Activated B cell treated with CpG ODN at 0.5 μM for 24 hours (primary cell): ENCODE measurements around the gene CSNK2A1. TPM values are rescaled to one million over a fixed set of nuclear protein-coding genes. Genes with fewer than 3 reads are reported as not detected.

ENCODE experiments used
- ATAC-seq: fragments of 200-7000 bp; cut with Tn5 transposase; one replicate; pipeline ENCODE4 v1.10.0; 2021; ENCODE audit warnings: low read depth, mild to moderate bottlenecking, moderate library complexity
- CTCF ChIA-PET: fragments of 350-600 bp; sonication (Branson Sonifier 250); formaldehyde crosslinking; loops from one replicate; lab custom pipeline; 2021; ENCODE audit warnings: antibody characterized with exemption; lab: Charles Lee
- POLR2A ChIA-PET: fragments of 350-600 bp; sonication (Branson Sonifier 250); formaldehyde crosslinking; loops from one replicate; lab custom pipeline; 2021; ENCODE audit warnings: antibody characterized with exemption; lab: Charles Lee
- DNase-seq: peaks from one replicate; pipeline ENCODE4 v3.0.0; 2022
- H3K27ac Mint-ChIP-seq: one replicate; pipeline ENCODE4 v1.8.0; 2020; ENCODE audit warnings: mixed read lengths
- H3K27me3 Mint-ChIP-seq: one replicate; pipeline ENCODE4 v1.8.0; 2021; ENCODE audit warnings: mixed read lengths
- H3K36me3 Mint-ChIP-seq: one replicate; pipeline ENCODE4 v1.8.0; 2021; ENCODE audit warnings: low read depth, mixed read lengths
- H3K4me1 Mint-ChIP-seq: one replicate; pipeline ENCODE4 v1.8.0; 2021; ENCODE audit warnings: mixed read lengths
- H3K4me3 Mint-ChIP-seq: one replicate; pipeline ENCODE4 v1.8.0; 2020; ENCODE audit warnings: mild to moderate bottlenecking, mixed read lengths
- H3K9me3 Mint-ChIP-seq: one replicate; pipeline ENCODE4 v1.8.0; 2020; ENCODE audit warnings: mixed read lengths
- intact Hi-C: fragments of 100-400 bp; cut with micrococcal nuclease; formaldehyde crosslinking; loops from one replicate; pipeline ENCODE4 v1.15.1; 2024
- total RNA-seq: library from RNA; stranded (reverse); gene quantifications from 2 replicates; pipeline ENCODE4 v1.2.3, GENCODE V29; 2022
- TF ChIP-seq, protein P1 (sequence below): fragments of 200-600 bp; IDR thresholded peaks from one replicate; pipeline ENCODE4 v1.8.0; 2022; ENCODE audit warnings: antibody characterized with exemption, mild to moderate bottlenecking

Gene CSNK2A1
- total RNA-seq, 1 donor from 2014 or later: 140 TPM

DNA sequence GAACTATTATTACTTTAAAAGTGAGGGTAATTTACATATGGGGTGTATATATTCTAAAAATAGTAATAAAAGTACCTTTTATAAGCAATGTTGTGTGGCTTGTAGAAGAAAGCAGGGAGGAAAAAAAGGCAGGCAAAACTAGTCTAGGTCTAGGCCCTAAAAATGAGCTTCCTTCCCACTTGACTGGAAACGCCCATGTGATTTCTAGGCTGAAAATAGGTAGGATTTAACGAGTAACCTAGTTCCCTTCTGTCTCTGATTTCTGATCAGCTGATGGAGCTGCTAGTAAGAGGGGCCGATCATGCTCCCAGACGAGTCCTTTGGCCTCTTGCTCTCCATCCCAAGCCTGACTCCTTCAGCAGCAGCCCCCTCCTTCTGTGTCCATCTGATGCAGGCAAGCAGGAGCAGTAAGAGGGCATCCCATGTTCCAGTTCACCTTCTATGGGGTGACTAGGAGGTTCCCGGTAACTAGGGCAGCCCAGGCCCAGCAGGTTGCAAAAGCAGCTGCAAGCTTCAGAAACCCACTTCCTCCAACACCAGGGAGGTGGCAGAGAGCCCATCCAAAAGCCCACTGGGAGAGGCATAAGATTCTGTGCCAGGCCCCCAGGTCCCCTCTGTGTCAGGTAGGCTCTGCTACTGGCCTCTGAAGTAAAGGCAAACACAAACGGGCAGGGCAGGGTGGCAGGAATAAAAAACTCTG lies 105.7 kb downstream of the CSNK2A1 start:
- Mint-ChIP-seq H3K4me1 (peaks cover 58% of the 10 kb centered on the region), H3K9me3 (no peaks in the 10 kb centered on the region), H3K27me3 (no peaks in the 10 kb centered on the region), H3K27ac (peak overlapping the region; percentile 82), H3K36me3 (peaks cover 75% of the 10 kb centered on the region), H3K4me3 (peak overlapping the region; percentile 67)
- TF ChIP-seq, protein P1, sequence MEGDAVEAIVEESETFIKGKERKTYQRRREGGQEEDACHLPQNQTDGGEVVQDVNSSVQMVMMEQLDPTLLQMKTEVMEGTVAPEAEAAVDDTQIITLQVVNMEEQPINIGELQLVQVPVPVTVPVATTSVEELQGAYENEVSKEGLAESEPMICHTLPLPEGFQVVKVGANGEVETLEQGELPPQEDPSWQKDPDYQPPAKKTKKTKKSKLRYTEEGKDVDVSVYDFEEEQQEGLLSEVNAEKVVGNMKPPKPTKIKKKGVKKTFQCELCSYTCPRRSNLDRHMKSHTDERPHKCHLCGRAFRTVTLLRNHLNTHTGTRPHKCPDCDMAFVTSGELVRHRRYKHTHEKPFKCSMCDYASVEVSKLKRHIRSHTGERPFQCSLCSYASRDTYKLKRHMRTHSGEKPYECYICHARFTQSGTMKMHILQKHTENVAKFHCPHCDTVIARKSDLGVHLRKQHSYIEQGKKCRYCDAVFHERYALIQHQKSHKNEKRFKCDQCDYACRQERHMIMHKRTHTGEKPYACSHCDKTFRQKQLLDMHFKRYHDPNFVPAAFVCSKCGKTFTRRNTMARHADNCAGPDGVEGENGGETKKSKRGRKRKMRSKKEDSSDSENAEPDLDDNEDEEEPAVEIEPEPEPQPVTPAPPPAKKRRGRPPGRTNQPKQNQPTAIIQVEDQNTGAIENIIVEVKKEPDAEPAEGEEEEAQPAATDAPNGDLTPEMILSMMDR: no peak
- POLR2A ChIA-PET: interaction anchor here (0.6 kb wide), 2 partner anchors 40 to 81 kb away, joined by 5 read pairs; no protein-coding TSS in a partner anchor
- no peak for ATAC-seq
- intact Hi-C loops: loop anchor here (2.0 kb wide), 2 partner anchors 25 to 57 kb away; partner anchors contain the start of genes TBC1D20 and TRIB3
- CTCF ChIA-PET: interaction anchor here (0.8 to 1.0 kb wide), 2 partner anchors 25 to 26 kb away, joined by 3 read pairs; no protein-coding TSS in a partner anchor
- no peak for DNase-seq

DNA sequence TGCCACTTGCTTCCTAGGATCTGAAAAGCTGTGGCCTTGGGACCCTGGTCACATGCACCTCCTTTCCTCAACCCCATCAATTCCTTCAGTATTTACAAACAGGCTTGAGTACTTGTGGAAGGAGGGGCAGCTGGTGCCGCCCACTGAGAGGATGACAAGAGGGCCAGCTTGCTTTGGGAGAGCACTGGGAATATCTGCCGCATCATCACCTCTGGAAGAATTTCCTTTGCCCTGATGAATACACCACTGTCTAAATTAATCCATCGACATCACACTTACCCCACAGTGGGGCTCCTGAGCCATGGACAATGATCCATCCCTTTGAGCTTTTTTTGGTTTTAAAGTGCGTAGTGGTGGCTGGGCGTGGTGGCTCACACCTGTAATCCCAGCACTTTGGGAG lies 107.1 kb downstream of the CSNK2A1 start:
- ATAC-seq (no peak), DNase-seq (no peak)
- no peaks in the 10 kb centered on the region for H3K9me3 Mint-ChIP-seq
- H3K27ac Mint-ChIP-seq: no peak overlapping the region
- no peak overlapping the region for H3K4me3 Mint-ChIP-seq
- peaks cover 64% of the 10 kb centered on the region for H3K4me1 Mint-ChIP-seq
- no peaks in the 10 kb centered on the region for H3K27me3 Mint-ChIP-seq
- intact Hi-C loops: no loop called here
- TF ChIP-seq, protein P1: no peak
- CTCF ChIA-PET: no interaction called here
- POLR2A ChIA-PET: no interaction called here
- H3K36me3 Mint-ChIP-seq: peaks cover 65% of the 10 kb centered on the region

DNA sequence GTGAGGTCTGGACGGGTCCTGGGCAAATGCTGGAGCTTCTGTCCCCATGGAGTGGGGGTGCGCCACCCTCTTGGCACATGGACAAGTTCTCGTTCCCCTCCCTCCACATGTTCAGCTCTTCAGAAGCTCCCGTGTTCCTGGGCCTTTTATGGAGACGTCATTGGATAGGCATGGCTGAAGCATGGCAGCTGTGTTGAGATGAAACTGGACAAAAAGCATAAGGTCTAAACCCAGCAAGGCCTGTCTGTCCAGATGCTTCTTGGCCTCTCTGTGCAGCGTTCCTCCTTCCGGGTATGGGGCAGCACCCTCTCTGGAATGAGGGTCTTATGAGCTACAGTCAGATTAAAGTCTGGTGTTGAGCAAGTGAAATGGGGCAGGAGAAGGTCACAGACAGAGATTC lies 108.0 kb downstream of the CSNK2A1 start:
- H3K4me3 Mint-ChIP-seq: no peak overlapping the region
- H3K9me3 Mint-ChIP-seq: no peaks in the 10 kb centered on the region
- H3K27ac Mint-ChIP-seq: no peak overlapping the region
- peaks cover 64% of the 10 kb centered on the region for H3K4me1 Mint-ChIP-seq
- POLR2A ChIA-PET: interaction anchor here (0.5 to 0.6 kb wide), 2 partner anchors 55 to 58 kb away, joined by 4 read pairs; partner anchors contain the start of gene TRIB3
- ATAC-seq: no peak
- intact Hi-C loops: no loop called here
- CTCF ChIA-PET: no interaction called here
- peaks cover 65% of the 10 kb centered on the region for H3K36me3 Mint-ChIP-seq
- no peak for DNase-seq
- TF ChIP-seq, protein P1: no peak
- no peaks in the 10 kb centered on the region for H3K27me3 Mint-ChIP-seq

DNA sequence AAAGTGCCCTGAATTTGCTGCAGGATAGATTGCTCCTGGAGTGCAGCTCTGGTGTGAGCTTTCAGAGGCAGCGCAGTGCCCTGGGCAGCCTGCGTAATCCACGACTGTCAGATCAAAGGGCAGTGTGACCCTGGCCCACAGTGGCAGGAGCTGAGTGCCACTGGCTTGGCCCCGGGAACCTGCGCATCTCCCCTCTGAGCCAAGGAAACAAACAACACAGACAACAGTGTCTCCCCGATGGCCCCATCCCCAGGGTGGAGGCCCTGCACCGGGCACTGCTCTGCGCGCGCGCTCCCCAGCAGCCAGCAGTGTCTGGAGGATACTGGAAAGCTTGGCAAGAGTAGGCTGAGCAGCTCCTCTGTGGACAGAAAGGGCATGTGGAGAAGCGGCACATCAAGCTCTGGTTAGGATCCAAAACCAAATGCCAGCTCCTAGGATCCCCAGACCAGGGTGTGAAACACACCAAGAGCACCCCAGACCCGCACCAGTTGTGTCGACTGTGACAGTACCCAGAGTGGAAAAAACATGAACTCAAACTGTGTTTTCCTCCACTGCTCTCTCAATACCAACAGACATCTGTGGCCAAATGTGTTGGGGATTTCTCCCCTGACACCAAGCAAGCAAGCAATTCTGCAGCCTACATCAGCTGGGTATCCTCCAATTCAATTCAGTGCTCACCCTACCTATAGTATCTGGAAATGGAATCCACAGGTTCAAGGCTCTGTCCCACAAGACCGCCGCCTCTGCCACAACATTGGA lies 108.8 kb downstream of the CSNK2A1 start:
- Mint-ChIP-seq H3K9me3 (no peaks in the 10 kb centered on the region), H3K27ac (peak overlapping the region; percentile 94), H3K36me3 (peaks cover 65% of the 10 kb centered on the region), H3K4me3 (no peak overlapping the region), H3K4me1 (peaks cover 62% of the 10 kb centered on the region), H3K27me3 (no peaks in the 10 kb centered on the region)
- ChIA-PET CTCF (no interaction called here), POLR2A (interaction anchor here (0.5 to 2.0 kb wide), 4 partner anchors 27 to 109 kb away, joined by 4 to 6 read pairs (median 4); partner anchors contain the start of genes CSNK2A1 and TRIB3)
- ATAC-seq (no peak), DNase-seq (no peak)
- TF ChIP-seq, protein P1: no peak
- intact Hi-C loops: no loop called here

DNA sequence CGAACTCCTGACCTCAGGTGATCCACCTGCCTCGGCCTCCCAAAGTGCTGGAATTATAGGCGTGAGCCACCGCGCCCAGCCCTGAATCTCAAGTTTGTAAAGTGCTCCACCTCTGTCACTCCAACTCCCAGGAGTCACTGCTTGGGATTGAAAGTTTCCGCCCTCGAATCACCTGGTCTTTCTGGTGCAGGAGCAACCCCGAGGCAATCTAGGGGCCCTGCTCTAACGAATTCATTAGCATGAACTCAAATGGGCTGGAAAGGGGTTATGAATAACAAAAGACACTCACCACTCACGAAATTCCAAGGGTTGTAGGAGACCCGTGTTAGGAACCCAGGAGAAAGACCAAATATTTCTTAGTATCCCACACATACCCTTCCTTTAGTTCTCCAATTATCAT lies 109.4 kb downstream of the CSNK2A1 start:
- ChIA-PET POLR2A (interaction anchor here (0.6 to 2.0 kb wide), 2 partner anchors 27 to 390 kb away, joined by 3 to 6 read pairs; no protein-coding TSS in a partner anchor), CTCF (no interaction called here)
- Mint-ChIP-seq H3K27me3 (no peaks in the 10 kb centered on the region), H3K27ac (peak overlapping the region; percentile 94), H3K36me3 (peaks cover 64% of the 10 kb centered on the region), H3K9me3 (no peaks in the 10 kb centered on the region), H3K4me1 (peaks cover 55% of the 10 kb centered on the region), H3K4me3 (no peak overlapping the region)
- DNase-seq: no peak
- TF ChIP-seq, protein P1: no peak
- intact Hi-C loops: no loop called here
- no peak for ATAC-seq
